HCT116 (cell line): ENCODE data around the gene PPM1E. TPM values are rescaled to one million over a fixed set of nuclear protein-coding genes. Genes with fewer than 3 reads are reported as not detected.

Source experiments
- ATAC-seq: fragments of 200-7000 bp; cut with Tn5 transposase; 2 replicates; pipeline ENCODE4 v1.9.1; 2020; ENCODE audit warnings: mild to moderate bottlenecking, moderate library complexity
- BruUV-seq: library from RNA; stranded (reverse); fragments of 400-500 nt; replicated peaks from 2 replicates; lab custom pipeline; 2021; lab: Mats Ljungman, UMichigan
- CTCF ChIA-PET: fragments of 300-600 bp; sonication (Branson Sonifier 250); formaldehyde crosslinking; loops from one replicate; lab custom pipeline; 2021; ENCODE audit warnings: antibody characterized with exemption; lab: Charles Lee
- POLR2A ChIA-PET: fragments of 300-600, 350-600 bp; sonication (Branson Sonifier 250); formaldehyde crosslinking; loops from one replicate; lab custom pipeline; 2021; ENCODE audit warnings: antibody characterized with exemption; lab: Charles Lee
- RAD21 ChIA-PET, 2 experiments: fragments of 300-600 bp; sonication (Branson Sonifier 250); formaldehyde crosslinking; loops; one replicate each; lab custom pipeline; 2023; ENCODE audit warnings: low total read pairs in 2 of 2; ENCODE audit not compliant: uncharacterized antibody in 2 of 2, unreplicated experiment in 2 of 2, low non-redundant PET in 1 of 2; lab: Charles Lee
- DNase-seq: peaks from one replicate; pipeline ENCODE4 v3.0.0-alpha.2; 2010; ENCODE audit warnings: low read depth, low spot score
- H2AFZ ChIP-seq: fragments of 200-600 bp; shearing (Covaris generic), sonication (generic); 2 replicates; pipeline ENCODE4 v1.6.1; 2017; ENCODE audit warnings: low read depth, mixed run types, mixed read lengths, antibody characterized with exemption, low read length; ENCODE audit not compliant: poor library complexity, severe bottlenecking
- H3K27ac ChIP-seq: 2 replicates; pipeline ENCODE4 v1.5.1; 2012; ENCODE audit warnings: low read depth, low read length
- H3K27me3 ChIP-seq: fragments of 200-600 bp; sonication (generic); 2 replicates; pipeline ENCODE4 v1.6.1; 2016; ENCODE audit warnings: mixed run types, low read length, mixed read lengths; ENCODE audit not compliant: insufficient read depth
- H3K36me3 ChIP-seq, 2 experiments: fragments of 200-500 bp in 1 of 2; fragments of 200-600 bp in 1 of 2; sonication (Bioruptor generic) in 1 of 2; sonication (generic) in 1 of 2; 2 replicates each; pipeline versions ENCODE4 v1.5.1 to v1.6.1; 2014 to 2016; ENCODE audit warnings: low read length in 2 of 2, inconsistent platforms in 1 of 2, mixed read lengths in 1 of 2, mixed run types in 1 of 2; ENCODE audit not compliant: insufficient read depth in 2 of 2, control insufficient read depth in 1 of 2
- H3K4me1 ChIP-seq, 2 experiments: fragments of 200-600 bp in 1 of 2; sonication (generic) in 1 of 2; 2 replicates each; pipeline versions ENCODE4 v1.5.1 to v1.6.1; 2012 to 2017; ENCODE audit warnings: low read length in 2 of 2, inconsistent platforms in 1 of 2, mild to moderate bottlenecking in 1 of 2, mixed read lengths in 1 of 2, mixed run types in 1 of 2, moderate library complexity in 1 of 2; ENCODE audit not compliant: insufficient read depth in 2 of 2, control insufficient read depth in 1 of 2
- H3K4me2 ChIP-seq: fragments of 200-600 bp; sonication (generic); 2 replicates; pipeline ENCODE4 v1.6.1; 2017; ENCODE audit warnings: mixed run types, low read length, mixed read lengths
- H3K4me3 ChIP-seq, 2 experiments: fragments of 200-600 bp in 1 of 2; sonication (generic) in 1 of 2; replicated peaks in 1 of 2; 2 replicates each; pipeline ENCODE4 v1.5.1; 2011 to 2016; ENCODE audit warnings: low read length in 2 of 2, control low read depth in 1 of 2, low read depth in 1 of 2, mild to moderate bottlenecking in 1 of 2, mixed read lengths in 1 of 2, mixed run types in 1 of 2
- H3K79me2 ChIP-seq: fragments of 200-600 bp; sonication (generic); 2 replicates; pipeline ENCODE4 v1.6.1; 2017; ENCODE audit warnings: mild to moderate bottlenecking, mixed run types, low read length, moderate library complexity, mixed read lengths; ENCODE audit not compliant: insufficient read depth
- H3K9ac ChIP-seq: fragments of 200-600 bp; sonication (generic); 2 replicates; pipeline ENCODE4 v1.6.1; 2016; ENCODE audit warnings: low read length, mixed read lengths
- H3K9me2 ChIP-seq: fragments of 200-600 bp; sonication (generic), shearing (Covaris generic); 2 replicates; pipeline ENCODE4 v1.6.1; 2017; ENCODE audit warnings: mixed run types, mild to moderate bottlenecking, moderate library complexity; ENCODE audit not compliant: insufficient read depth
- H3K9me3 ChIP-seq, 2 experiments: fragments of 200-500 bp in 1 of 2; fragments of 200-600 bp in 1 of 2; sonication (Bioruptor generic) in 1 of 2; sonication (generic) in 1 of 2; 2 replicates each; pipeline ENCODE4 v1.6.1; 2014 to 2017; ENCODE audit warnings: low read length in 2 of 2, mixed read lengths in 2 of 2, inconsistent platforms in 1 of 2, low read depth in 1 of 2, mild to moderate bottlenecking in 1 of 2, mixed run types in 1 of 2, moderate library complexity in 1 of 2; ENCODE audit not compliant: control insufficient read depth in 1 of 2, insufficient read depth in 1 of 2
- H4K20me1 ChIP-seq: fragments of 200-600 bp; sonication (generic), shearing (Covaris generic); 2 replicates; pipeline ENCODE4 v1.6.1; 2017; ENCODE audit warnings: mixed run types, mild to moderate bottlenecking, moderate library complexity; ENCODE audit not compliant: insufficient read depth
- CEBPB ChIP-seq: IDR thresholded peaks from 2 replicates; pipeline ENCODE4 v1.6.1; 2012; ENCODE audit warnings: low read depth
- EGR1 ChIP-seq: IDR thresholded peaks from 2 replicates; pipeline ENCODE4 v1.6.1; 2012; ENCODE audit warnings: low read depth
- ELF1 ChIP-seq: IDR thresholded peaks from 2 replicates; pipeline ENCODE4 v1.6.1; 2012; ENCODE audit warnings: low read depth, borderline replicate concordance
- EZH2 ChIP-seq: fragments of 200-600 bp; sonication (generic); IDR thresholded peaks from 2 replicates; pipeline ENCODE4 v1.6.1; 2017; ENCODE audit warnings: antibody characterized with exemption, mixed run types
- FOSL1 ChIP-seq: IDR thresholded peaks from 2 replicates; pipeline ENCODE4 v1.6.1; 2012; ENCODE audit warnings: low read depth
- JUND ChIP-seq: IDR thresholded peaks from 2 replicates; pipeline ENCODE4 v1.6.1; 2012
- POLR2A ChIP-seq: IDR thresholded peaks from 2 replicates; pipeline ENCODE4 v1.7.0; 2011; ENCODE audit warnings: borderline replicate concordance; ENCODE audit not compliant: insufficient read depth, insufficient read length; ENCODE audit errors: extremely low read depth
- POLR2AphosphoS5 ChIP-seq: IDR thresholded peaks from 2 replicates; pipeline ENCODE4 v1.6.1; 2011; ENCODE audit warnings: mild to moderate bottlenecking, low read depth, low read length, moderate library complexity
- RAD21 ChIP-seq: IDR thresholded peaks from 2 replicates; pipeline ENCODE4 v1.6.1; 2012; ENCODE audit warnings: low read depth, mild to moderate bottlenecking
- SIN3A ChIP-seq: IDR thresholded peaks from 2 replicates; pipeline ENCODE4 v1.6.1; 2012; ENCODE audit warnings: low read depth
- SRF ChIP-seq: IDR thresholded peaks from 2 replicates; pipeline ENCODE4 v1.6.1; 2012; ENCODE audit warnings: low read depth
- TCF7L2 ChIP-seq: IDR thresholded peaks from 2 replicates; pipeline ENCODE4 v1.7.0; 2011; ENCODE audit warnings: borderline replicate concordance, inconsistent platforms; ENCODE audit not compliant: insufficient read depth, insufficient read length; ENCODE audit errors: extremely low read depth
- YY1 ChIP-seq: IDR thresholded peaks from 2 replicates; pipeline ENCODE4 v1.6.1; 2011; ENCODE audit warnings: low read length, low read depth, moderate library complexity, mild to moderate bottlenecking; ENCODE audit not compliant: insufficient replicate concordance; ENCODE audit errors: extremely low read depth
- ZNF274 ChIP-seq: fragments of 200-500 bp; sonication (Bioruptor generic); IDR thresholded peaks from 2 replicates; pipeline ENCODE4 v1.6.1; 2014; ENCODE audit warnings: mild to moderate bottlenecking, low read depth, low read length, inconsistent platforms
- intact Hi-C: fragments of 100-400 bp; cut with micrococcal nuclease; formaldehyde crosslinking; loops from 2 replicates; pipeline ENCODE4 v1.10.0; 2022
- total RNA-seq: library from RNA; stranded (reverse); gene quantifications from one replicate; pipeline ENCODE4 v1.2.1, GENCODE V29; 2021; ENCODE audit not compliant: unreplicated experiment
- TF ChIP-seq, protein P1 (sequence below): IDR thresholded peaks from 2 replicates; pipeline ENCODE4 v1.6.1; 2011; ENCODE audit warnings: mild to moderate bottlenecking, low read length, moderate library complexity; ENCODE audit not compliant: insufficient replicate concordance; ENCODE audit errors: extremely low read depth

Gene PPM1E
- total RNA-seq, 1 experiment from 2014 or later, result 0.02 TPM

DNA sequence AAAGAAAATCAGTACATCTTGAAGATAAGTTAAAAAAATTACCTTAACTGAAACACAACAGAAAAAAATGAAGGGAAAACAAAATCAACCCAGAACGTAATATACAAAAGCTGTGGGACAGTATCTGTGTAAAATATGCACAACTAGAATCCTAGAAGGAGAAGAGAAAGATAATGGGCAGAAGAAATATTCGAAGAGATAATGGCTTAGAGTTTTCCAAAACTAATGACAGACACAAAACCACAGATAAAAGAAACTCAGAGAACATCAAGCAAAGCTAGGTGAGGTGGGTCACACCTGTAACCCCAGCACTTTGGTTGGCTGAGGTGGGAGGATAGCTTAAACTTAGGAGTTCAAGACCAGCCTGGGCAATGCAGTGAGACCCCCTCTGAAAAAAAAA lies 234.0 kb downstream of the PPM1E start:
- POLR2A ChIA-PET, result no interaction called here
- no peak for ATAC-seq

More for the DNA sequence above, 234.0 kb downstream of the PPM1E start:
- Histone ChIP-seq H3K27ac (no peak overlapping the region), H3K27me3 (no peaks in the 10 kb centered on the region), H3K9ac (no peak overlapping the region), H3K9me2 (no peaks in the 10 kb centered on the region), H3K79me2 (no peaks in the 10 kb centered on the region), H3K9me3 (no peaks in the 10 kb centered on the region), H3K36me3 (peaks cover 0 to 5% of the 10 kb centered on the region in 2 experiments; a peak in 1 of 4 replicates), H3K4me2 (no peak overlapping the region), H3K4me3 (no peak overlapping the region), H4K20me1 (no peaks in the 10 kb centered on the region), H2AFZ (no peak overlapping the region), H3K4me1 (peaks cover 4 to 23% of the 10 kb centered on the region in 2 experiments; a peak in 3 of 4 replicates)
- ChIA-PET CTCF (no interaction called here), RAD21 (no interaction called here)
- TF ChIP-seq SRF (no peak), TCF7L2 (no peak), ZNF274 (no peak), SIN3A (no peak), YY1 (no peak), CEBPB (no peak), POLR2AphosphoS5 (no peak), JUND (no peak), RAD21 (no peak), ELF1 (no peak), EGR1 (no peak), POLR2A (no peak), FOSL1 (no peak), EZH2 (no peak)
- TF ChIP-seq, protein P1, sequence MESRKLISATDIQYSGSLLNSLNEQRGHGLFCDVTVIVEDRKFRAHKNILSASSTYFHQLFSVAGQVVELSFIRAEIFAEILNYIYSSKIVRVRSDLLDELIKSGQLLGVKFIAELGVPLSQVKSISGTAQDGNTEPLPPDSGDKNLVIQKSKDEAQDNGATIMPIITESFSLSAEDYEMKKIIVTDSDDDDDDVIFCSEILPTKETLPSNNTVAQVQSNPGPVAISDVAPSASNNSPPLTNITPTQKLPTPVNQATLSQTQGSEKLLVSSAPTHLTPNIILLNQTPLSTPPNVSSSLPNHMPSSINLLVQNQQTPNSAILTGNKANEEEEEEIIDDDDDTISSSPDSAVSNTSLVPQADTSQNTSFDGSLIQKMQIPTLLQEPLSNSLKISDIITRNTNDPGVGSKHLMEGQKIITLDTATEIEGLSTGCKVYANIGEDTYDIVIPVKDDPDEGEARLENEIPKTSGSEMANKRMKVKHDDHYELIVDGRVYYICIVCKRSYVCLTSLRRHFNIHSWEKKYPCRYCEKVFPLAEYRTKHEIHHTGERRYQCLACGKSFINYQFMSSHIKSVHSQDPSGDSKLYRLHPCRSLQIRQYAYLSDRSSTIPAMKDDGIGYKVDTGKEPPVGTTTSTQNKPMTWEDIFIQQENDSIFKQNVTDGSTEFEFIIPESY, result no peak
- intact Hi-C loops, result no loop called here
- BruUV-seq, result no TSS peak
- no peak for DNase-seq
